ENCODE results near the gene RAVER1. TPM values are rescaled to one million over a fixed set of nuclear protein-coding genes. Genes with fewer than 3 reads are reported as not detected.

Gene RAVER1
- total RNA-seq, 3 donors from 2014 or later, result 10.7 to 17.7 (median 12.3) TPM

- peak overlapping the region; percentile 59 to 68 (median 63) for H3K4me3 ChIP-seq
- H3K9me3 ChIP-seq, result no peaks in the 10 kb centered on the region
- no peaks in the 10 kb centered on the region for H3K4me1 ChIP-seq
- no peak for DNase-seq (ENCODE audit: low spot score in 2 of 2)
- no peaks in the 10 kb centered on the region for H3K36me3 ChIP-seq
- H3K27me3 ChIP-seq, result no peaks in the 10 kb centered on the region
- intact Hi-C loops (cut with DNase I; ENCODE audit: low total_unique reads), result no loop called here
- TF ChIP-seq POLR2AphosphoS5 (IDR thresholded peaks at IDR 0.05), result no peak
- peak overlapping the region; percentile 88 to 91 for H3K27ac ChIP-seq
These were observed 63.1 kb downstream of the RAVER1 start for GRCh38 chr19:10270180-10270615.

- Histone ChIP-seq H3K9me3 (no peaks in the 10 kb centered on the region), H3K4me3 (peak overlapping the region; percentile 59 to 68 (median 63)), H3K36me3 (no peaks in the 10 kb centered on the region), H3K27me3 (no peaks in the 10 kb centered on the region), H3K27ac (peak overlapping the region; percentile 88 to 91), H3K4me1 (no peaks in the 10 kb centered on the region)
- intact Hi-C loops (cut with DNase I; ENCODE audit: low total_unique reads), result loop anchor here (1.0 to 5.0 kb wide), 2 partner anchors 119 to 133 kb away; partner anchors contain the start of gene CDC37
- peak; percentile 88 to 94 (median 93) for TF ChIP-seq CTCF (IDR thresholded peaks at IDR 0.05)
- no peak for TF ChIP-seq POLR2A (IDR thresholded peaks at IDR 0.05)
- peak in 2 of 3 donors; percentile 15 to 59 for TF ChIP-seq POLR2AphosphoS5 (IDR thresholded peaks at IDR 0.05)
- peak; percentile 83 to 89 for DNase-seq (ENCODE audit: low spot score in 2 of 2)
These were observed 63.8 kb downstream of the RAVER1 start for GRCh38 chr19:10269333-10270179.

- intact Hi-C loops (cut with DNase I; ENCODE audit: low total_unique reads), result loop anchor here (5.0 kb wide), 1 partner anchor 134 kb away; the partner anchor contains the start of gene CDC37
- no peaks in the 10 kb centered on the region for H3K36me3 ChIP-seq
- TF ChIP-seq CTCF (IDR thresholded peaks at IDR 0.05) (no peak), POLR2AphosphoS5 (IDR thresholded peaks at IDR 0.05) (no peak), POLR2A (IDR thresholded peaks at IDR 0.05) (no peak)
- H3K27me3 ChIP-seq, result no peaks in the 10 kb centered on the region
- no peak for DNase-seq (ENCODE audit: low spot score in 2 of 2)
- peak overlapping the region in 1 of 2 donors; percentile 78 for H3K27ac ChIP-seq
- H3K9me3 ChIP-seq, result no peaks in the 10 kb centered on the region
- H3K4me1 ChIP-seq, result no peaks in the 10 kb centered on the region
- no peak overlapping the region for H3K4me3 ChIP-seq
These were observed 65.3 kb downstream of the RAVER1 start for GRCh38 chr19:10268071-10268470.

- no peak for TF ChIP-seq POLR2AphosphoS5 (IDR thresholded peaks at IDR 0.05)
- no peak for TF ChIP-seq POLR2A (IDR thresholded peaks at IDR 0.05)
- no peak for TF ChIP-seq CTCF (IDR thresholded peaks at IDR 0.05)
- Histone ChIP-seq H3K36me3 (no peaks in the 10 kb centered on the region), H3K4me3 (no peak overlapping the region), H3K27me3 (no peaks in the 10 kb centered on the region), H3K9me3 (no peaks in the 10 kb centered on the region), H3K4me1 (no peaks in the 10 kb centered on the region), H3K27ac (no peak overlapping the region)
- DNase-seq (ENCODE audit: low spot score in 2 of 2), result no peak
- intact Hi-C loops (cut with DNase I; ENCODE audit: low total_unique reads), result loop anchor here (5.0 kb wide), 1 partner anchor 136 kb away; the partner anchor contains the start of gene CDC37
These were observed 66.6 kb downstream of the RAVER1 start for GRCh38 chr19:10266706-10267105.

Other genes with a start within 250 kb of the RAVER1 start
- gene SHFL, start 247.2 kb downstream of the RAVER1 start, total RNA-seq, result 10 to 100 TPM; 26.4 to 47.6 (median 34.1) TPM
- gene ANGPTL6, start 230.9 kb downstream of the RAVER1 start, total RNA-seq, result under 1 TPM in 2 of 3 donors, not detected in 1; 0.29 to 0.33 TPM
- gene PPAN, start 227.2 kb downstream of the RAVER1 start, total RNA-seq, result 10 to 100 TPM; 17.1 to 44.2 (median 35.3) TPM
- 1 to 10 TPM; 4.0 to 7.2 (median 4.3) TPM for gene P2RY11, start 221.8 kb downstream of the RAVER1 start, total RNA-seq
- 100 to 1,000 TPM; 293 to 322 (median 308) TPM for gene EIF3G, start 213.6 kb downstream of the RAVER1 start, total RNA-seq
- 10 to 100 TPM; 30.6 to 55.1 (median 55.0) TPM for gene DNMT1, start 138.6 kb downstream of the RAVER1 start, total RNA-seq
- gene S1PR2, start 102.2 kb downstream of the RAVER1 start, total RNA-seq, result 10 to 100 TPM in 2 of 3 donors, 1 to 10 TPM in 1; 6.1 to 18.4 (median 13.1) TPM
- gene MRPL4, start 81.3 kb downstream of the RAVER1 start, total RNA-seq, result 10 to 100 TPM; 40.2 to 57.7 (median 52.7) TPM
- 10 to 100 TPM; 20.6 to 52.2 (median 20.8) TPM for gene ICAM1, start 62.4 kb downstream of the RAVER1 start, total RNA-seq
- gene ICAM4, start 46.6 kb downstream of the RAVER1 start, total RNA-seq, result 1 to 10 TPM in 2 of 3 donors, not detected in 1; 1.1 to 1.6 TPM
- 1 to 10 TPM in 2 of 3 donors, under 1 TPM in 1; 0.64 to 1.8 (median 1.3) TPM for gene ICAM5, start 43.6 kb downstream of the RAVER1 start, total RNA-seq
- gene ZGLP1, start 23.7 kb downstream of the RAVER1 start, total RNA-seq, result 1 to 10 TPM; 1.3 to 4.4 (median 3.3) TPM
- gene FDX2, start 17.5 kb downstream of the RAVER1 start, total RNA-seq, result 10 to 100 TPM; 14.7 to 19.9 (median 15.7) TPM
- gene ICAM3, start 6.1 kb upstream of the RAVER1 start, total RNA-seq, result 10 to 100 TPM in 1 of 3 donors, 1 to 10 TPM in 2; 5.9 to 10.1 (median 7.9) TPM
- 100 to 1,000 TPM in 2 of 3 donors, 10 to 100 TPM in 1; 61.6 to 109 (median 104) TPM for gene TYK2, start 47.0 kb upstream of the RAVER1 start, total RNA-seq
- gene CDC37, start 70.0 kb upstream of the RAVER1 start, total RNA-seq, result 100 to 1,000 TPM; 141 to 213 (median 172) TPM
- gene PDE4A, start 87.0 kb upstream of the RAVER1 start, total RNA-seq, result 10 to 100 TPM in 2 of 3 donors, 1 to 10 TPM in 1; 5.6 to 20.3 (median 12.1) TPM
- 10 to 100 TPM; 52.8 to 53.6 (median 53.6) TPM for gene KEAP1, start 169.8 kb upstream of the RAVER1 start, total RNA-seq
- gene S1PR5, start 183.9 kb upstream of the RAVER1 start, total RNA-seq, result 1 to 10 TPM in 1 of 3 donors, under 1 TPM in 2; 0.16 to 1.2 (median 0.66) TPM
- gene ATG4D, start 210.4 kb upstream of the RAVER1 start, total RNA-seq, result 10 to 100 TPM; 13.1 to 18.0 (median 16.1) TPM
- gene KRI1, start 232.5 kb upstream of the RAVER1 start, total RNA-seq, result 10 to 100 TPM; 16.4 to 23.6 (median 17.6) TPM
- gene CDKN2D, start 235.4 kb upstream of the RAVER1 start, total RNA-seq, result 1 to 10 TPM; 5.3 to 9.4 (median 8.8) TPM